H9 (cell line): Measurements from ENCODE around the gene VPS25. TPM values are rescaled to one million over a fixed set of nuclear protein-coding genes. Genes with fewer than 3 reads are reported as not detected.

Experiments
- DNase-seq: peaks from one replicate; pipeline ENCODE4 v3.0.0-alpha.2; 2017
- H2AFZ ChIP-seq: one replicate; pipeline ENCODE4 v1.6.1; 2013; ENCODE audit warnings: mild to moderate bottlenecking, low read length, control low read depth, moderate library complexity
- H2AK5ac ChIP-seq: 2 replicates; pipeline ENCODE4 v1.6.1; 2013; ENCODE audit warnings: low read length, control low read depth, mixed read lengths; ENCODE audit not compliant: insufficient read length
- H2BK120ac ChIP-seq: one replicate; pipeline ENCODE4 v1.6.1; 2013; ENCODE audit warnings: low read depth, mild to moderate bottlenecking, low read length, control low read depth, inconsistent platforms; ENCODE audit not compliant: poor library complexity, severe bottlenecking
- H2BK12ac ChIP-seq: 2 replicates; pipeline ENCODE4 v1.6.1; 2013; ENCODE audit warnings: low read length, control low read depth, mixed read lengths, low read depth; ENCODE audit not compliant: insufficient read length
- H2BK15ac ChIP-seq: 2 replicates; pipeline ENCODE4 v1.6.1; 2013; ENCODE audit warnings: low read depth, low read length, control low read depth
- H2BK20ac ChIP-seq: one replicate; pipeline ENCODE4 v1.6.1; 2013; ENCODE audit warnings: low read depth, mild to moderate bottlenecking, low read length, control low read depth, inconsistent platforms; ENCODE audit not compliant: poor library complexity, severe bottlenecking
- H2BK5ac ChIP-seq: 2 replicates; pipeline ENCODE4 v1.6.1; 2013; ENCODE audit warnings: low read length, control low read depth, mixed read lengths; ENCODE audit not compliant: insufficient read length
- H3K14ac ChIP-seq: 2 replicates; pipeline ENCODE4 v1.6.1; 2013; ENCODE audit warnings: low read length, control low read depth; ENCODE audit not compliant: insufficient read depth
- H3K18ac ChIP-seq: 2 replicates; pipeline ENCODE4 v1.6.1; 2013; ENCODE audit warnings: low read depth, mild to moderate bottlenecking, mixed read lengths, low read length, control low read depth; ENCODE audit not compliant: insufficient read length
- H3K23ac ChIP-seq: 2 replicates; pipeline ENCODE4 v1.6.1; 2013; ENCODE audit warnings: low read length, control low read depth, mixed read lengths, low read depth; ENCODE audit not compliant: insufficient read length
- H3K23me2 ChIP-seq: 2 replicates; pipeline ENCODE4 v1.6.1; 2013; ENCODE audit warnings: low read depth, mild to moderate bottlenecking, mixed read lengths, low read length, control low read depth; ENCODE audit not compliant: insufficient read length, poor library complexity, severe bottlenecking
- H3K27ac ChIP-seq: 2 replicates; pipeline ENCODE4 v1.5.1; 2013; ENCODE audit warnings: low read length, control low read depth, mixed read lengths, low read depth; ENCODE audit not compliant: insufficient read length
- H3K27me3 ChIP-seq: 2 replicates; pipeline ENCODE4 v1.6.1; 2013; ENCODE audit warnings: low read length, control low read depth, inconsistent platforms; ENCODE audit not compliant: insufficient read depth
- H3K4ac ChIP-seq: 2 replicates; pipeline ENCODE4 v1.6.1; 2013; ENCODE audit warnings: low read depth, mild to moderate bottlenecking, control low read depth, inconsistent platforms, low read length, moderate library complexity
- H3K4me1 ChIP-seq: 2 replicates; pipeline ENCODE4 v1.6.1; 2013; ENCODE audit warnings: low read length, control low read depth, inconsistent platforms; ENCODE audit not compliant: insufficient read depth
- H3K4me2 ChIP-seq: 2 replicates; pipeline ENCODE4 v1.6.1; 2013; ENCODE audit warnings: low read length, control low read depth, mixed read lengths; ENCODE audit not compliant: insufficient read length, insufficient read depth
- H3K56ac ChIP-seq: 2 replicates; pipeline ENCODE4 v1.6.1; 2013; ENCODE audit warnings: low read depth, mild to moderate bottlenecking, mixed read lengths, low read length, control low read depth; ENCODE audit not compliant: insufficient read length
- H3K79me1 ChIP-seq: 2 replicates; pipeline ENCODE4 v1.6.1; 2013; ENCODE audit warnings: low read depth, mild to moderate bottlenecking, moderate library complexity, low read length, control low read depth, inconsistent platforms; ENCODE audit not compliant: insufficient read depth, poor library complexity, severe bottlenecking
- H3K79me2 ChIP-seq: 2 replicates; pipeline ENCODE4 v1.6.1; 2013; ENCODE audit warnings: low read length, control low read depth, inconsistent platforms; ENCODE audit not compliant: insufficient read depth
- H3K9ac ChIP-seq: 2 replicates; pipeline ENCODE4 v1.6.1; 2013; ENCODE audit warnings: low read length, control low read depth, mixed read lengths; ENCODE audit not compliant: insufficient read length; ENCODE audit errors: extremely low read depth
- H3K9me3 ChIP-seq: one replicate; pipeline ENCODE4 v1.6.1; 2013; ENCODE audit warnings: low read depth, low read length, inconsistent platforms; ENCODE audit not compliant: control insufficient read depth
- H3T11ph ChIP-seq: one replicate; pipeline ENCODE4 v1.6.1; 2013; ENCODE audit warnings: mild to moderate bottlenecking, low read length, control low read depth, inconsistent platforms
- H4K20me1 ChIP-seq: one replicate; pipeline ENCODE4 v1.6.1; 2013; ENCODE audit not compliant: control insufficient read depth, insufficient read length, insufficient read depth
- H4K5ac ChIP-seq: 2 replicates; pipeline ENCODE4 v1.6.1; 2013; ENCODE audit warnings: low read depth, mild to moderate bottlenecking, mixed read lengths, low read length, control low read depth; ENCODE audit not compliant: insufficient read length
- H4K8ac ChIP-seq: replicated peaks from 2 replicates; pipeline ENCODE4 v1.6.1; 2013; ENCODE audit warnings: low read length, control low read depth, mixed read lengths, low read depth; ENCODE audit not compliant: insufficient read length
- H4K91ac ChIP-seq: 2 replicates; pipeline ENCODE4 v1.6.1; 2013; ENCODE audit warnings: low read depth, mild to moderate bottlenecking, moderate library complexity, mixed read lengths, low read length, control low read depth; ENCODE audit not compliant: insufficient read length
- H3K27ac Mint-ChIP-seq, 3 experiments: 2 replicates in 2 of 3; 3 replicates in 1 of 3; pipeline ENCODE4 v1.8.0; 2020 to 2021; ENCODE audit warnings: mixed read lengths in 3 of 3, mild to moderate bottlenecking in 1 of 3, moderate library complexity in 1 of 3
- H3K27me3 Mint-ChIP-seq: 2 replicates; pipeline ENCODE4 v1.8.0; 2021; ENCODE audit warnings: low read depth, mild to moderate bottlenecking, moderate library complexity, mixed read lengths
- H3K36me3 Mint-ChIP-seq, 3 experiments: 2 replicates in 2 of 3; 3 replicates in 1 of 3; pipeline ENCODE4 v1.8.0; 2020 to 2021; ENCODE audit warnings: low read depth in 3 of 3, mixed read lengths in 3 of 3; ENCODE audit not compliant: insufficient read depth in 1 of 3
- H3K4me1 Mint-ChIP-seq, 2 experiments: 2 replicates each; pipeline ENCODE4 v1.8.0; 2020; ENCODE audit warnings: mixed read lengths in 2 of 2
- H3K4me3 Mint-ChIP-seq, 2 experiments: 2 replicates in 1 of 2; 3 replicates in 1 of 2; pipeline ENCODE4 v1.8.0; 2020 to 2021; ENCODE audit warnings: mild to moderate bottlenecking in 2 of 2, mixed read lengths in 2 of 2, moderate library complexity in 1 of 2
- H3K9me3 Mint-ChIP-seq, 2 experiments: 2 replicates in 1 of 2; 3 replicates in 1 of 2; pipeline ENCODE4 v1.8.0; 2020; ENCODE audit warnings: mild to moderate bottlenecking in 2 of 2, mixed read lengths in 2 of 2, moderate library complexity in 1 of 2
- CTCF ChIP-seq: fragments of 200-600 bp; sonication (generic); conservative IDR thresholded peaks from 3 replicates; pipeline ENCODE4 v1.8.0; 2021; ENCODE audit warnings: antibody characterized with exemption, mild to moderate bottlenecking
- WGBS: extraction: QIAGEN DNeasy Blood & Tissue Kit; methylation state at CpG from one replicate; pipeline ENCODE4 v1.1.7; 2013; ENCODE audit warnings: missing lambda C conversion rate, low lambda C conversion rate, mixed read lengths; ENCODE audit not compliant: insufficient read length; ENCODE audit errors: extremely low coverage; 5-methylcytosine and 5-hydroxymethylcytosine counted together
- total RNA-seq: library from RNA; stranded (reverse); gene quantifications from 2 replicates; pipeline ENCODE4 v1.2.1, GENCODE V29; 2021

The VPS25 gene
- total RNA-seq, 1 experiment from 2014 or later: 113 TPM

DNA sequence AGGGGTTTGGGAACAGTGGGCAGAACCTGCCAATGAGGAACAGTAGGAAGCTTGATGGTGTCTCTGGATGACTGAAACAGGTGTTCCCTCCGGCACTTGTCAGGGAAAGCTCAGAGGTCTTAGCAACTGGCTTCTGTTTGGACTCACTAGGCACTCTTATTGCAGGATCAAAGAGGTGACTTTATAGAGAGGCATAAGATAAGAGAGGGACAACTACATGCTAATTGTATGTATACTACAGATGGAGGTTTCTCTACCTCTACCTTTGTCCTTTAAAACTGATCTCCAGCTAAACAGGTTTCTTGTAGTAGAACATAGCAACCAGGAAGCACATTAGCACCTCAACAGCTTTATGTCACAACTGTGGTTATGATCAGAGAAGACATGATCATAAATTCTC, 33.0 kb downstream of the VPS25 start:
- Histone ChIP-seq H3K56ac (no peak overlapping the region), H4K8ac (no peak overlapping the region), H3K9me3 (no peaks in the 10 kb centered on the region), H3K4me2 (no peak overlapping the region), H3K79me2 (no peaks in the 10 kb centered on the region), H3K27me3 (no peaks in the 10 kb centered on the region), H3K27ac (no peak overlapping the region), H3K23me2 (no peaks in the 10 kb centered on the region), H2BK20ac (no peak overlapping the region), H2AFZ (no peak overlapping the region), H3K4me1 (no peaks in the 10 kb centered on the region), H2BK12ac (no peak overlapping the region), H2BK15ac (no peak overlapping the region), H2AK5ac (no peak overlapping the region), H3K14ac (no peak overlapping the region), H2BK120ac (no peak overlapping the region), H3K18ac (no peak overlapping the region), H3K23ac (no peak overlapping the region), H4K5ac (no peak overlapping the region), H2BK5ac (no peak overlapping the region), H3K9ac (no peak overlapping the region), H4K20me1 (no peaks in the 10 kb centered on the region), H3K79me1 (no peaks in the 10 kb centered on the region), H3K4ac (no peak overlapping the region), H3T11ph (no peak overlapping the region), H4K91ac (no peak overlapping the region)
- WGBS: no CpG with 5 or more reads among the region's 1 CpG
- no peak overlapping the region for H3K4me3 Mint-ChIP-seq
- H3K36me3 Mint-ChIP-seq: peaks cover 0 to 19% (median 15%) of the 10 kb centered on the region in 3 experiments; a peak in 5 of 7 replicates
- no peaks in the 10 kb centered on the region for H3K9me3 Mint-ChIP-seq
- H3K27ac Mint-ChIP-seq: peak overlapping the region in 1 of 3 experiments; percentile 56; a peak in 1 of 7 replicates
- no peak for DNase-seq
- H3K4me1 Mint-ChIP-seq: no peaks in the 10 kb centered on the region
- peaks cover 8% of the 10 kb centered on the region for H3K27me3 Mint-ChIP-seq
- TF ChIP-seq CTCF: no peak
